HUDEP-2 (cell line): ENCODE measurements around the gene PCDHB7.
"Not testable (repeated sequence)": the region's sequence is repeated elsewhere in the genome, so short reads cannot be mapped to it uniquely, and the experiment has no call there.

Experiments used
- DNase-seq, 76 experiments: peaks; one replicate each; lab custom pipeline; 2025; ENCODE audit not compliant: unreplicated experiment in 76 of 76; lab: John Stamatoyannopoulos, UW

Gene PCDHB7

GRCh38 chr5:141179876-141180275 lies 7.4 kb downstream of the PCDHB7 start:
- DNase-seq: not testable (repeated sequence)

GRCh38 chr5:141180313-141180712 lies 7.9 kb downstream of the PCDHB7 start:
- no peak for DNase-seq

- peak in 2 of 76 experiments; percentile 0 to 4 for DNase-seq
These were observed 9.8 kb downstream of the PCDHB7 start, which contains the start of gene PCDHB16 for GRCh38 chr5:141182248-141182647. TSS of gene PCDHB16 (plus strand) at chr5:141182387. CDS start at chr5:141182560, 173 bp downstream.

- DNase-seq: not testable (repeated sequence)
These were observed 11.8 kb downstream of the PCDHB7 start for GRCh38 chr5:141184117-141184855.

GRCh38 chr5:141186897-141187512 lies 14.6 kb downstream of the PCDHB7 start, which contains the start of gene PCDHB9:
TSS of gene PCDHB9 (plus strand) at chr5:141187161. CDS start at chr5:141187319, 158 bp downstream.
- DNase-seq: peak in 3 of 76 experiments; percentile 0 to 13 (median 6)

GRCh38 chr5:141188682-141189081 lies 16.2 kb downstream of the PCDHB7 start:
- DNase-seq: not testable (repeated sequence)

GRCh38 chr5:141189131-141189530 lies 16.7 kb downstream of the PCDHB7 start:
- not testable (repeated sequence) for DNase-seq

GRCh38 chr5:141192110-141192725 lies 19.8 kb downstream of the PCDHB7 start, which contains the start of gene PCDHB10:
TSS of gene PCDHB10 (plus strand) at chr5:141192353. CDS start at chr5:141192553, 200 bp downstream.
- DNase-seq: peak in 5 of 76 experiments; percentile 1 to 16 (median 3)

- not testable (repeated sequence) for DNase-seq
These were observed 21.9 kb downstream of the PCDHB7 start for GRCh38 chr5:141194332-141194731.

GRCh38 chr5:141196363-141196762 lies 23.9 kb downstream of the PCDHB7 start:
- no peak for DNase-seq

GRCh38 chr5:141199359-141200235 lies 27.2 kb downstream of the PCDHB7 start, which contains the start of gene PCDHB11:
TSS of gene PCDHB11 (plus strand) at chr5:141199627. CDS start at chr5:141199775, 148 bp downstream.
- no peak for DNase-seq

GRCh38 chr5:141201126-141201525 lies 28.7 kb downstream of the PCDHB7 start:
- not testable (repeated sequence) for DNase-seq

- not testable (repeated sequence) for DNase-seq
These were observed 29.2 kb downstream of the PCDHB7 start for GRCh38 chr5:141201646-141202045.

GRCh38 chr5:141208478-141208877 lies 36.0 kb downstream of the PCDHB7 start, which contains the start of gene PCDHB12:
TSS of gene PCDHB12 (plus strand) at chr5:141208719. CDS start at chr5:141208908, 189 bp downstream.
- DNase-seq: no peak

GRCh38 chr5:141210281-141210680 lies 37.8 kb downstream of the PCDHB7 start:
- DNase-seq: not testable (repeated sequence)

GRCh38 chr5:141210849-141211248 lies 38.4 kb downstream of the PCDHB7 start:
- not testable (repeated sequence) for DNase-seq

GRCh38 chr5:141213656-141214339 lies 41.4 kb downstream of the PCDHB7 start, which contains the start of gene PCDHB13:
TSS of gene PCDHB13 (plus strand) at chr5:141213919. CDS start at chr5:141214124, 205 bp downstream.
- peak in 9 of 76 experiments; percentile 2 to 30 (median 12) for DNase-seq

- not testable (repeated sequence) for DNase-seq
These were observed 42.1 kb downstream of the PCDHB7 start for GRCh38 chr5:141214583-141214982.

- not testable (repeated sequence) for DNase-seq
These were observed 43.1 kb downstream of the PCDHB7 start for GRCh38 chr5:141215504-141215903.
